GM23338 (cell line): ENCODE results near the gene TRABD. TPM values are rescaled to one million over a fixed set of nuclear protein-coding genes. Genes with fewer than 3 reads are reported as not detected.

Experiments used
- ATAC-seq: fragments of 200-7000 bp; cut with Tn5 transposase; 3 replicates; pipeline ENCODE4 v1.9.1; 2020
- DNase-seq: peaks from one replicate; pipeline ENCODE4 v3.0.0-alpha.2; 2015; ENCODE audit warnings: low spot score
- H2AFZ ChIP-seq: fragments of 200-600 bp; sonication (generic); 2 replicates; pipeline ENCODE4 v1.8.0; 2016; ENCODE audit warnings: antibody characterized with exemption, mild to moderate bottlenecking, moderate library complexity
- H3F3A ChIP-seq: fragments of 200-600 bp; sonication (generic); replicated peaks from 2 replicates; pipeline ENCODE4 v1.8.0; 2017; ENCODE audit warnings: antibody characterized with exemption, mixed run types, low read depth
- H3K27ac ChIP-seq: fragments of 200-600 bp; sonication (generic); 2 replicates; pipeline ENCODE4 v1.6.1; 2016; ENCODE audit warnings: low read depth
- H3K27me3 ChIP-seq: fragments of 200-600 bp; sonication (generic); 2 replicates; pipeline ENCODE4 v1.8.0; 2016; ENCODE audit warnings: mild to moderate bottlenecking, mixed run types, moderate library complexity; ENCODE audit not compliant: insufficient read depth
- H3K36me3 ChIP-seq: fragments of 200-600 bp; sonication (generic); 2 replicates; pipeline ENCODE4 v1.8.0; 2016; ENCODE audit warnings: mild to moderate bottlenecking; ENCODE audit not compliant: insufficient read depth
- H3K4me1 ChIP-seq: fragments of 200-600 bp; sonication (generic); 2 replicates; pipeline ENCODE4 v1.8.0; 2016; ENCODE audit warnings: mild to moderate bottlenecking, moderate library complexity; ENCODE audit not compliant: insufficient read depth
- H3K4me2 ChIP-seq: fragments of 200-600 bp; sonication (generic); 2 replicates; pipeline ENCODE4 v1.7.1; 2017; ENCODE audit warnings: mixed run types
- H3K4me3 ChIP-seq: fragments of 200-600 bp; sonication (generic); 2 replicates; pipeline ENCODE4 v1.6.1; 2016; ENCODE audit warnings: mixed run types
- H3K79me2 ChIP-seq: fragments of 200-600 bp; sonication (generic); replicated peaks from 2 replicates; pipeline ENCODE4 v1.8.0; 2017; ENCODE audit warnings: mild to moderate bottlenecking; ENCODE audit not compliant: insufficient read depth
- H3K9me2 ChIP-seq: fragments of 200-600 bp; sonication (generic); 2 replicates; pipeline ENCODE4 v1.8.0; 2017; ENCODE audit not compliant: insufficient read depth
- H4K20me1 ChIP-seq: fragments of 200-600 bp; sonication (generic); replicated peaks from 2 replicates; pipeline ENCODE4 v1.8.0; 2017; ENCODE audit warnings: mild to moderate bottlenecking; ENCODE audit not compliant: insufficient read depth
- H3K27ac Mint-ChIP-seq: 2 replicates; pipeline ENCODE4 v1.8.0; 2020; ENCODE audit warnings: inconsistent platforms, mild to moderate bottlenecking, moderate library complexity, mixed read lengths
- H3K27me3 Mint-ChIP-seq: 3 replicates; pipeline ENCODE4 v1.8.0; 2022; ENCODE audit warnings: low read depth, mild to moderate bottlenecking, moderate library complexity, mixed read lengths, inconsistent platforms; ENCODE audit not compliant: insufficient read depth, poor library complexity
- H3K36me3 Mint-ChIP-seq: 3 replicates; pipeline ENCODE4 v1.8.0; 2021; ENCODE audit warnings: low read depth, mild to moderate bottlenecking, inconsistent platforms, moderate library complexity, mixed read lengths
- H3K4me1 Mint-ChIP-seq: 3 replicates; pipeline ENCODE4 v1.8.0; 2020; ENCODE audit warnings: mild to moderate bottlenecking, inconsistent platforms, mixed read lengths
- H3K4me3 Mint-ChIP-seq: 3 replicates; pipeline ENCODE4 v1.8.0; 2021; ENCODE audit warnings: moderate library complexity, mild to moderate bottlenecking, inconsistent platforms, mixed read lengths
- H3K9me3 Mint-ChIP-seq: 3 replicates; pipeline ENCODE4 v1.8.0; 2020; ENCODE audit warnings: moderate library complexity, mild to moderate bottlenecking, inconsistent platforms, mixed read lengths
- CREB1 ChIP-seq: fragments of 250-450 bp; sonication (Bioruptor Pico); IDR thresholded peaks from 2 replicates; pipeline ENCODE4 v1.5.0; 2020; ENCODE audit warnings: low read depth, mild to moderate bottlenecking, moderate library complexity
- EZH2 ChIP-seq: fragments of 200-600 bp; sonication (generic); IDR thresholded peaks from one replicate; pipeline ENCODE4 v1.8.0; 2017; ENCODE audit warnings: antibody characterized with exemption, mild to moderate bottlenecking, low read depth; ENCODE audit not compliant: unreplicated experiment
- EZH2phosphoT487 ChIP-seq: fragments of 200-600 bp; sonication (generic); IDR thresholded peaks from one replicate; pipeline ENCODE4 v1.8.1; 2018; ENCODE audit warnings: antibody characterized with exemption; ENCODE audit not compliant: unreplicated experiment
- JUNB ChIP-seq: IDR thresholded peaks from one replicate; pipeline ENCODE4 v1.6.1; 2016; ENCODE audit warnings: antibody characterized with exemption; ENCODE audit not compliant: unreplicated experiment
- STAT1 ChIP-seq: IDR thresholded peaks from one replicate; pipeline ENCODE4 v1.6.1; 2016; ENCODE audit warnings: antibody characterized with exemption; ENCODE audit not compliant: unreplicated experiment
- ZNF114 ChIP-seq: fragments of 250-450 bp; sonication (Bioruptor Pico); IDR thresholded peaks from 2 replicates; pipeline ENCODE4 v1.5.0; 2020; ENCODE audit warnings: mild to moderate bottlenecking, moderate library complexity
- polyA plus RNA-seq: library from polyadenylated mRNA; unstranded; fragments of >200 nt; fragmentation: Nextera tagmentation; extraction: Ambion mirVana; gene quantifications from 2 replicates; pipeline ENCODE4 v1.2.1, GENCODE V29; 2016
- total RNA-seq: library from RNA; depleted of rRNA; stranded (reverse); fragments of >200 nt; shearing (Covaris generic); gene quantifications from 2 replicates; pipeline ENCODE4 v1.2.3, GENCODE V29; 2014
- TF ChIP-seq, protein P1 (sequence below): IDR thresholded peaks from 2 replicates; pipeline ENCODE4 v1.6.1; 2016; ENCODE audit warnings: antibody characterized with exemption
- TF ChIP-seq, protein P2 (sequence below): fragments of 250-450 bp; sonication (Bioruptor Pico); IDR thresholded peaks from 2 replicates; pipeline ENCODE4 v1.5.0; 2020; ENCODE audit warnings: mild to moderate bottlenecking, moderate library complexity
- TF ChIP-seq, protein P3 (sequence below), 2 experiments: fragments of 200-600 bp in 1 of 2; sonication (generic) in 1 of 2; conservative IDR thresholded peaks; 2 replicates each; pipeline versions ENCODE4 v1.5.1 to v1.6.1; 2016 to 2017; ENCODE audit warnings: antibody characterized with exemption in 2 of 2, low read depth in 2 of 2, mild to moderate bottlenecking in 2 of 2, moderate library complexity in 1 of 2

Gene TRABD
- total and polyA plus RNA-seq, 2 experiments from 2014 or later = 44.1 to 66.1 TPM

DNA sequence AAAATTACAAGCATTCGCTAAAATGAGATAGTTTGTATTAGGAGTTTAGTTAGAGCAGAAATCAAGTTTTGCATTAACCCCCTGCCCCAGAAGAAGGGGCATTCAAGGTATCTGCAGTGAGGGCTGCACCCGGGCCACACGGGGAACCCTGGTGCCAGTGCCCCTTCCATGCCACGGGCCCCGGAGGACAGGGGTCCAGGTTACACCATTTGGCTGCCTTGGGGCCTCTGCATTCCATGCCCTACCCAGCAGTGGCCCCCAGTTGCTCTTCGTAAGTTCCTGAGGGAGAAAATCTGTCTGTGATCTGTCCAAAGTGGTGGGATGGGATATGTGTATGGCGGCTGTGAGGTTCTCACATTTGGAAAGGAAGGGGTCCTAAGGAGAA is 32.0 kb upstream of the TRABD start:
- Histone ChIP-seq H3K4me1 (no peaks in the 10 kb centered on the region), H3K4me3 (no peak overlapping the region), H3K9me2 (no peaks in the 10 kb centered on the region), H3F3A (no peaks in the 10 kb centered on the region), H3K27ac (no peak overlapping the region), H4K20me1 (no peaks in the 10 kb centered on the region), H3K27me3 (no peaks in the 10 kb centered on the region), H3K36me3 (no peaks in the 10 kb centered on the region), H2AFZ (no peak overlapping the region), H3K79me2 (no peaks in the 10 kb centered on the region), H3K4me2 (no peak overlapping the region)
- TF ChIP-seq ZNF114 (CRISPR knock-in tag) (no peak), STAT1 (no peak), CREB1 (CRISPR knock-in tag) (no peak), EZH2 (no peak), JUNB (no peak), EZH2phosphoT487 (no peak)
- TF ChIP-seq, protein P1, sequence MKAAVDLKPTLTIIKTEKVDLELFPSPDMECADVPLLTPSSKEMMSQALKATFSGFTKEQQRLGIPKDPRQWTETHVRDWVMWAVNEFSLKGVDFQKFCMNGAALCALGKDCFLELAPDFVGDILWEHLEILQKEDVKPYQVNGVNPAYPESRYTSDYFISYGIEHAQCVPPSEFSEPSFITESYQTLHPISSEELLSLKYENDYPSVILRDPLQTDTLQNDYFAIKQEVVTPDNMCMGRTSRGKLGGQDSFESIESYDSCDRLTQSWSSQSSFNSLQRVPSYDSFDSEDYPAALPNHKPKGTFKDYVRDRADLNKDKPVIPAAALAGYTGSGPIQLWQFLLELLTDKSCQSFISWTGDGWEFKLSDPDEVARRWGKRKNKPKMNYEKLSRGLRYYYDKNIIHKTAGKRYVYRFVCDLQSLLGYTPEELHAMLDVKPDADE = no peak
- TF ChIP-seq, protein P2, sequence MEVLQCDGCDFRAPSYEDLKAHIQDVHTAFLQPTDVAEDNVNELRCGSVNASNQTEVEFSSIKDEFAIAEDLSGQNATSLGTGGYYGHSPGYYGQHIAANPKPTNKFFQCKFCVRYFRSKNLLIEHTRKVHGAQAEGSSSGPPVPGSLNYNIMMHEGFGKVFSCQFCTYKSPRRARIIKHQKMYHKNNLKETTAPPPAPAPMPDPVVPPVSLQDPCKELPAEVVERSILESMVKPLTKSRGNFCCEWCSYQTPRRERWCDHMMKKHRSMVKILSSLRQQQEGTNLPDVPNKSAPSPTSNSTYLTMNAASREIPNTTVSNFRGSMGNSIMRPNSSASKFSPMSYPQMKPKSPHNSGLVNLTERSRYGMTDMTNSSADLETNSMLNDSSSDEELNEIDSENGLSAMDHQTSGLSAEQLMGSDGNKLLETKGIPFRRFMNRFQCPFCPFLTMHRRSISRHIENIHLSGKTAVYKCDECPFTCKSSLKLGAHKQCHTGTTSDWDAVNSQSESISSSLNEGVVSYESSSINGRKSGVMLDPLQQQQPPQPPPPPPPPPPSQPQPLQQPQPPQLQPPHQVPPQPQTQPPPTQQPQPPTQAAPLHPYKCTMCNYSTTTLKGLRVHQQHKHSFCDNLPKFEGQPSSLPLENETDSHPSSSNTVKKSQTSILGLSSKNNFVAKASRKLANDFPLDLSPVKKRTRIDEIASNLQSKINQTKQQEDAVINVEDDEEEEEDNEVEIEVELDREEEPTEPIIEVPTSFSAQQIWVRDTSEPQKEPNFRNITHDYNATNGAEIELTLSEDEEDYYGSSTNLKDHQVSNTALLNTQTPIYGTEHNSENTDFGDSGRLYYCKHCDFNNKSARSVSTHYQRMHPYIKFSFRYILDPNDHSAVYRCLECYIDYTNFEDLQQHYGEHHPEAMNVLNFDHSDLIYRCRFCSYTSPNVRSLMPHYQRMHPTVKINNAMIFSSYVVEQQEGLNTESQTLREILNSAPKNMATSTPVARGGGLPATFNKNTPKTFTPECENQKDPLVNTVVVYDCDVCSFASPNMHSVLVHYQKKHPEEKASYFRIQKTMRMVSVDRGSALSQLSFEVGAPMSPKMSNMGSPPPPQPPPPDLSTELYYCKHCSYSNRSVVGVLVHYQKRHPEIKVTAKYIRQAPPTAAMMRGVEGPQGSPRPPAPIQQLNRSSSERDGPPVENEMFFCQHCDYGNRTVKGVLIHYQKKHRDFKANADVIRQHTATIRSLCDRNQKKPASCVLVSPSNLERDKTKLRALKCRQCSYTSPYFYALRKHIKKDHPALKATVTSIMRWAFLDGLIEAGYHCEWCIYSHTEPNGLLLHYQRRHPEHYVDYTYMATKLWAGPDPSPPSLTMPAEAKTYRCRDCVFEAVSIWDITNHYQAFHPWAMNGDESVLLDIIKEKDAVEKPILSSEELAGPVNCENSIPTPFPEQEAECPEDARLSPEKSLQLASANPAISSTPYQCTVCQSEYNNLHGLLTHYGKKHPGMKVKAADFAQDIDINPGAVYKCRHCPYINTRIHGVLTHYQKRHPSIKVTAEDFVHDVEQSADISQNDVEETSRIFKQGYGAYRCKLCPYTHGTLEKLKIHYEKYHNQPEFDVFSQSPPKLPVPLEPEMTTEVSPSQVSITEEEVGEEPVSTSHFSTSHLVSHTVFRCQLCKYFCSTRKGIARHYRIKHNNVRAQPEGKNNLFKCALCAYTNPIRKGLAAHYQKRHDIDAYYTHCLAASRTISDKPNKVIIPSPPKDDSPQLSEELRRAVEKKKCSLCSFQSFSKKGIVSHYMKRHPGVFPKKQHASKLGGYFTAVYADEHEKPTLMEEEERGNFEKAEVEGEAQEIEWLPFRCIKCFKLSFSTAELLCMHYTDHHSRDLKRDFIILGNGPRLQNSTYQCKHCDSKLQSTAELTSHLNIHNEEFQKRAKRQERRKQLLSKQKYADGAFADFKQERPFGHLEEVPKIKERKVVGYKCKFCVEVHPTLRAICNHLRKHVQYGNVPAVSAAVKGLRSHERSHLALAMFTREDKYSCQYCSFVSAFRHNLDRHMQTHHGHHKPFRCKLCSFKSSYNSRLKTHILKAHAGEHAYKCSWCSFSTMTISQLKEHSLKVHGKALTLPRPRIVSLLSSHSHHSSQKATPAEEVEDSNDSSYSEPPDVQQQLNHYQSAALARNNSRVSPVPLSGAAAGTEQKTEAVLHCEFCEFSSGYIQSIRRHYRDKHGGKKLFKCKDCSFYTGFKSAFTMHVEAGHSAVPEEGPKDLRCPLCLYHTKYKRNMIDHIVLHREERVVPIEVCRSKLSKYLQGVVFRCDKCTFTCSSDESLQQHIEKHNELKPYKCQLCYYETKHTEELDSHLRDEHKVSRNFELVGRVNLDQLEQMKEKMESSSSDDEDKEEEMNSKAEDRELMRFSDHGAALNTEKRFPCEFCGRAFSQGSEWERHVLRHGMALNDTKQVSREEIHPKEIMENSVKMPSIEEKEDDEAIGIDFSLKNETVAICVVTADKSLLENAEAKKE (CRISPR knock-in tag) = no peak
- TF ChIP-seq, protein P3, sequence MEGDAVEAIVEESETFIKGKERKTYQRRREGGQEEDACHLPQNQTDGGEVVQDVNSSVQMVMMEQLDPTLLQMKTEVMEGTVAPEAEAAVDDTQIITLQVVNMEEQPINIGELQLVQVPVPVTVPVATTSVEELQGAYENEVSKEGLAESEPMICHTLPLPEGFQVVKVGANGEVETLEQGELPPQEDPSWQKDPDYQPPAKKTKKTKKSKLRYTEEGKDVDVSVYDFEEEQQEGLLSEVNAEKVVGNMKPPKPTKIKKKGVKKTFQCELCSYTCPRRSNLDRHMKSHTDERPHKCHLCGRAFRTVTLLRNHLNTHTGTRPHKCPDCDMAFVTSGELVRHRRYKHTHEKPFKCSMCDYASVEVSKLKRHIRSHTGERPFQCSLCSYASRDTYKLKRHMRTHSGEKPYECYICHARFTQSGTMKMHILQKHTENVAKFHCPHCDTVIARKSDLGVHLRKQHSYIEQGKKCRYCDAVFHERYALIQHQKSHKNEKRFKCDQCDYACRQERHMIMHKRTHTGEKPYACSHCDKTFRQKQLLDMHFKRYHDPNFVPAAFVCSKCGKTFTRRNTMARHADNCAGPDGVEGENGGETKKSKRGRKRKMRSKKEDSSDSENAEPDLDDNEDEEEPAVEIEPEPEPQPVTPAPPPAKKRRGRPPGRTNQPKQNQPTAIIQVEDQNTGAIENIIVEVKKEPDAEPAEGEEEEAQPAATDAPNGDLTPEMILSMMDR (conservative IDR thresholded peaks at IDR 0.05; ENCODE audit: low read depth in 2 of 2) = no peak
- no peak overlapping the region for H3K27ac Mint-ChIP-seq
- H3K27me3 Mint-ChIP-seq = peaks cover 5% of the 10 kb centered on the region
- DNase-seq = no peak
- no peak for ATAC-seq
- H3K4me3 Mint-ChIP-seq = no peak overlapping the region
- no peaks in the 10 kb centered on the region for H3K36me3 Mint-ChIP-seq
- H3K9me3 Mint-ChIP-seq = no peaks in the 10 kb centered on the region
- H3K4me1 Mint-ChIP-seq = peaks cover 5% of the 10 kb centered on the region; the same call in 1 of the 3 replicates
